Left lung (tissue), 10 donors: ENCODE data around the gene ABAT. TPM values are rescaled to one million over a fixed set of nuclear protein-coding genes. Genes with fewer than 3 reads are reported as not detected.

Experiments used
- ATAC-seq: fragments of 200-7000 bp; cut with Tn5 transposase; one replicate; pipeline ENCODE4 v1.9.1; 2020; ENCODE audit warnings: moderate library complexity
- DNase-seq, 4 donors: peaks; one replicate each; pipeline ENCODE4 v3.0.0-alpha.2; 2013 to 2020
- H3K27ac ChIP-seq, 2 donors: fragments of 200-600 bp; sonication (generic) in 1 of 2; one replicate each; pipeline versions ENCODE4 v1.5.0 to v1.8.0; 2020 to 2021
- H3K27me3 ChIP-seq, 2 donors: fragments of 200-600 bp; sonication (generic) in 1 of 2; one replicate each; pipeline versions ENCODE4 v1.5.0 to v1.8.0; 2020 to 2021
- H3K36me3 ChIP-seq, 2 donors: fragments of 200-600 bp; sonication (generic) in 1 of 2; one replicate each; pipeline versions ENCODE4 v1.5.0 to v1.8.0; 2020 to 2021
- H3K4me1 ChIP-seq, 2 donors: fragments of 200-600 bp; one replicate each; pipeline ENCODE4 v1.8.0; 2021
- H3K4me3 ChIP-seq, 2 donors: fragments of 200-600 bp; sonication (generic) in 1 of 2; one replicate each; pipeline versions ENCODE4 v1.5.0 to v1.8.0; 2020 to 2021; ENCODE audit warnings: mild to moderate bottlenecking in 1 of 2
- H3K9me3 ChIP-seq, 2 donors: fragments of 200-600 bp; sonication (generic) in 1 of 2; one replicate each; pipeline versions ENCODE4 v1.5.0 to v1.8.0; 2020 to 2021
- CTCF ChIP-seq, 2 donors: fragments of 200-600 bp; sonication (generic) in 1 of 2; IDR thresholded peaks; one replicate each; pipeline versions ENCODE4 v1.5.0 to v1.8.0; 2021; ENCODE audit warnings: antibody characterized with exemption in 2 of 2
- intact Hi-C, 2 donors: fragments of 100-400 bp; cut with DNase I; formaldehyde crosslinking; loops; one replicate each; pipeline versions ENCODE4 v1.11.2 to v1.14.2; 2022
- polyA plus RNA-seq, 6 donors: library from polyadenylated mRNA; unstranded; fragments of 120-200 nt; gene quantifications; one replicate each; pipeline ENCODE4 v1.2.1, GENCODE V29; 2013; ENCODE audit not compliant: insufficient read length in 6 of 6
- total RNA-seq, 2 donors: library from RNA; stranded (reverse); fragmentation: NEBNext Ultra II Directional; extraction: Animal tissue kit (Norgen Biotek cat#: 25700); gene quantifications; one replicate each; pipeline ENCODE4 v1.2.1, GENCODE V29; 2021
- donor health status: DM: no; HTN: yes; CAD: no.
- donor health status: DM: no; HTN: no; CAD: no.

ABAT gene
- total and polyA plus RNA-seq, 8 donors = 8.0 to 42.6 (median 35.3) TPM

- H3K9me3 ChIP-seq = no peaks in the 10 kb centered on the region
- H3K36me3 ChIP-seq = no peaks in the 10 kb centered on the region
- no peaks in the 10 kb centered on the region for H3K4me1 ChIP-seq
- ATAC-seq = no peak
- intact Hi-C loops = no loop called here
- no peak overlapping the region for H3K27ac ChIP-seq
- H3K4me3 ChIP-seq = no peak overlapping the region
- TF ChIP-seq CTCF (IDR thresholded peaks at IDR 0.05) = no peak
- no peaks in the 10 kb centered on the region for H3K27me3 ChIP-seq
- no peak for DNase-seq
These were observed 18.0 kb upstream of the ABAT start for GRCh38 chr16:8656376-8656775.

GRCh38 chr16:8660841-8661301, 13.5 kb upstream of the ABAT start:
- H3K27ac ChIP-seq = no peak overlapping the region
- ATAC-seq (peak; percentile 98), DNase-seq (peak in 3 of 4 donors; percentile 26 to 77 (median 49))
- H3K4me1 ChIP-seq = no peaks in the 10 kb centered on the region
- peaks cover 0 to 18% of the 10 kb centered on the region in 2 donors for H3K36me3 ChIP-seq
- TF ChIP-seq CTCF (IDR thresholded peaks at IDR 0.05) = peak; percentile 48 to 56
- intact Hi-C loops = loop anchor here (10.0 kb wide), 2 partner anchors 134 to 214 kb away; partner anchors contain the start of genes PMM2 (in 1 of the 2) and TMEM186 (in 1 of the 2)
- no peaks in the 10 kb centered on the region for H3K27me3 ChIP-seq
- no peak overlapping the region for H3K4me3 ChIP-seq
- no peaks in the 10 kb centered on the region for H3K9me3 ChIP-seq

GRCh38 chr16:8661703-8662102, 12.7 kb upstream of the ABAT start:
- Histone ChIP-seq H3K9me3 (no peaks in the 10 kb centered on the region), H3K4me3 (no peak overlapping the region), H3K27ac (no peak overlapping the region), H3K4me1 (no peaks in the 10 kb centered on the region), H3K27me3 (no peaks in the 10 kb centered on the region), H3K36me3 (peaks cover 0 to 22% of the 10 kb centered on the region in 2 donors)
- DNase-seq (no peak), ATAC-seq (no peak)
- TF ChIP-seq CTCF (IDR thresholded peaks at IDR 0.05) = no peak
- intact Hi-C loops = loop anchor here (10.0 kb wide), 2 partner anchors 133 to 213 kb away; partner anchors contain the start of genes PMM2 (in 1 of the 2) and TMEM186 (in 1 of the 2)

GRCh38 chr16:8663192-8664089, 11.0 kb upstream of the ABAT start:
- H3K9me3 ChIP-seq = no peaks in the 10 kb centered on the region
- peaks cover 0 to 33% of the 10 kb centered on the region in 2 donors for H3K36me3 ChIP-seq
- no peak overlapping the region for H3K4me3 ChIP-seq
- no peak for DNase-seq
- H3K27ac ChIP-seq = no peak overlapping the region
- no peak for ATAC-seq
- H3K27me3 ChIP-seq = no peaks in the 10 kb centered on the region
- intact Hi-C loops = loop anchor here (10.0 kb wide), 2 partner anchors 131 to 211 kb away; partner anchors contain the start of genes PMM2 (in 1 of the 2) and TMEM186 (in 1 of the 2)
- no peaks in the 10 kb centered on the region for H3K4me1 ChIP-seq
- no peak for TF ChIP-seq CTCF (IDR thresholded peaks at IDR 0.05)

GRCh38 chr16:8665529-8665928, 8.9 kb upstream of the ABAT start:
- H3K9me3 ChIP-seq = no peaks in the 10 kb centered on the region
- H3K36me3 ChIP-seq = peaks cover 0 to 33% of the 10 kb centered on the region in 2 donors
- no peak for DNase-seq
- no peak overlapping the region for H3K4me3 ChIP-seq
- H3K27ac ChIP-seq = no peak overlapping the region
- no peaks in the 10 kb centered on the region for H3K4me1 ChIP-seq
- intact Hi-C loops = loop anchor here (10.0 kb wide), 2 partner anchors 129 to 209 kb away; partner anchors contain the start of genes PMM2 (in 1 of the 2) and TMEM186 (in 1 of the 2)
- no peaks in the 10 kb centered on the region for H3K27me3 ChIP-seq
- ATAC-seq = no peak
- TF ChIP-seq CTCF (IDR thresholded peaks at IDR 0.05) = no peak
